Frontal cortex (tissue), 4 donors: ENCODE data around the gene SMPD2. TPM values are rescaled to one million over a fixed set of nuclear protein-coding genes. Genes with fewer than 3 reads are reported as not detected.

Experiments used
- DNase-seq, 2 donors: peaks; one replicate each; pipeline ENCODE4 v3.0.0; 2012; ENCODE audit warnings: low spot score in 2 of 2
- FAIRE-seq: peaks from 2 replicates; lab custom pipeline; 2012; peaks lifted over from hg19 to GRCh38; lab: Jason Lieb, UNC
- total RNA-seq: library from RNA; depleted of rRNA; stranded (reverse); fragments of >200 nt; gene quantifications from one replicate; pipeline ENCODE4 v1.2.3, GENCODE V29; 2014
- donor health status: control.
- donor health status: control.
- donor health status: control.

Gene SMPD2
- total RNA-seq, 1 donor from 2014 or later = 4.9 TPM

- DNase-seq (no peak), FAIRE-seq (no peak)
These were observed 4.9 kb downstream of the SMPD2 start for GRCh38 chr6:109445382-109445781.

GRCh38 chr6:109446072-109446471 is 5.5 kb downstream of the SMPD2 start:
- DNase-seq (no peak), FAIRE-seq (no peak)

DNA sequence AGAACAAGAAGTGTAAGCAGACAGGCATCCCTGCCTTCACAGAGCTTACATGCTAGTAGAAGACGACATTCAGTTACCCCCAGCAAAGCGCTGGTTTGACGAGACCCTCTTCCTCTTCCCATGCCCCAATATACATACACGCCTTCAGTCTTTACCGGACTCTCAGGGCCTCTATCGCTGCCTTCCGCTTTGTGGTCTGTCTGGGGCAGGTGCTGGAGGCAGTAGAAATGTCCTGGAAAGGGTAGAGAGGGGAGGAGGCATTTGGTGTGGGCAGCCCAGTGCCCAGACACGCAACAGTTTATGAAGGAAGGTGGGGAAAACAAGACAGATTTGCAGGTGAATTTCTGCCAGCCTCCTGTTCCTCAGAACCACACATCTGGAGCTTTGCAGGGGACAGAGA is 6.0 kb downstream of the SMPD2 start:
- DNase-seq (no peak), FAIRE-seq (no peak)

- DNase-seq (no peak), FAIRE-seq (no peak)
These were observed 6.6 kb downstream of the SMPD2 start for GRCh38 chr6:109447087-109447486.

DNA sequence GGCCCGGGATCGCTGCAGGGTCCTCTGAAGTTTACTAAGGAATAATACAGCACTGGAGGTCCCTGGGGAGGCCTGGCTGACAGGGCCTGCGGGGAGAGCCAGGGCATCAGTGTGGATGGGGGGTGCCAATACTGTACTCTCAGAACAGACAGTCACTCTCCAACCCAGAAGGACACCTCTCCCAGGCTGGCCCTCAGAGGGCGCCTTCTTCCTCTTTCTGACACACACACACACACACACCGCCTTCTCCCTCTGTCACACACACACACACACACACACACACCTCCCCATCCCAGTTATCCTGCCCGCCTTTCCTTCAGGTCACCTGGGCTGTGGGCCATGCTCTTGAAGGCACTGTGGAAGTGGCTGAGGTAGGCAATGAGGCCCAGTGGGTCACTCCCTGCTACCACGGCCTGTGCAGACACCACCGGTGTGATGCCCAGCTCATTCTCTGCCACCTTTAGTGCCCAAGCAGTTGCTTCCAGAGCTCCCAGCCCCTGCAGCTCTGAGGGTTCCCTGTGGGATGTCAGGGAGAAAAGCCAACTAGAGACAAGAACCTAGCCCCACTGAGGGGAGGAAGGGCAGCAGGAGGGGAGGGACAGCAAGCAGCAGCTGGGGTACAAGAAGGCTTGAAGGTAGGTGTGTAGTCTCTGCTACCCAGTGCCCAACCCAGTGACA is 7.5 kb downstream of the SMPD2 start:
- DNase-seq (no peak), FAIRE-seq (no peak)

- DNase-seq (no peak), FAIRE-seq (no peak)
These were observed 8.1 kb downstream of the SMPD2 start for GRCh38 chr6:109448615-109449014.

DNA sequence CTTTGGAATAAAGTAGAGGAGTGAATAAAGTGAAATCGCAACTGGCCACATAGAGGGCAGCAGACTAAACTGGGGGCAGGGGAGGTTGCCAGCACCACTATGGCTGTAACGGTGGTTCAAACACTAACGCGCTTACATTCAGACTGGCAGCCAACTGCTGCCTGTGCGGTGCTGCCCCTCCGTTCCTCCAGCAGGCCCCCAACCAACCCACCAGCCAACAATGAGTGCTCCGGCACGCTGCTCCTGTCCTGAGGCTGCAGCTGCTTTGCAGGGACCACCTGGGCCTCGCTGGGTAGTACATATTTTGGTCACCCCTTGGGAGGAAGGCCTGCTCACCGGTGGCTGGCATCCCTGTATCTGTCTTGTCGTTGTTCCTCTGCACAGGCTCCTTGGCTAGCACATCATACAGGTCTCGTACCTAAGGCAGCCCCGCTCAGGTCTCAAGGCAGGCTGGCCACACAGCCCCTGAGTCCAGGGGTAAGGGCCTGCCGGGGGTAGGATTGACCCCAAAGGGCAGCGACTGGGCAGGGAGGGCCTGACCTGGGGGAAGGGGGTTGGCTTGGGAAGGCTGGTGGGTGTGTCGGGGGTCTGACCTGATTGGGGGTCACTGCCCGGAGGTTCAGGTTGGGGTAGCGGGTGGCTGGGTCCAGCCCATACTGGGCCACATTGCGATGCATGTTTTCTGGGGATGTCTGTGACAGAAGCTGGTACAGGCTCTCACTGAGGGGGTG is 8.7 kb downstream of the SMPD2 start:
- FAIRE-seq = no peak
- DNase-seq = no peak

GRCh38 chr6:109449795-109450673 is 9.5 kb downstream of the SMPD2 start:
- no peak for FAIRE-seq
- DNase-seq = no peak

- DNase-seq (no peak), FAIRE-seq (no peak)
These were observed 10.3 kb downstream of the SMPD2 start for GRCh38 chr6:109450801-109451200.

DNA sequence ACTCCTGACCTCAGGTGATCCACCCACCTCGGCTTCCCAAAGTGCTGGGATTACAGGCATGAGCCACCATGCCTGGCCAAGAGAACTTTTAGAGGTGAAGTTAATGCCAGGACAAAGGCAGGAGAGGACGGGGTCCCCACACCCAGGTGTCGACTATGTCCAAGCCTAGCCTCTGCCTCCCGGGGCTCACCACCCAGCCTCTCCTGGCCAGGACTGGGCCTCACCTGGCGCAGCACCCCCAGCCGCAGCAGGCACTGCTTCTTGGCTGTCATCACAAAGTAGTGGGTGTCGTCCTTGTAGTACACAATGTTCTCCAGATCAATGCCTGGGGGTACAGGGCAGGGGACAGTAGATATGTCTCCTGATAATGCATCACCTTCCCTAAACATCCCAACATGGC is 10.9 kb downstream of the SMPD2 start:
- no peak for FAIRE-seq
- DNase-seq = no peak

DNA sequence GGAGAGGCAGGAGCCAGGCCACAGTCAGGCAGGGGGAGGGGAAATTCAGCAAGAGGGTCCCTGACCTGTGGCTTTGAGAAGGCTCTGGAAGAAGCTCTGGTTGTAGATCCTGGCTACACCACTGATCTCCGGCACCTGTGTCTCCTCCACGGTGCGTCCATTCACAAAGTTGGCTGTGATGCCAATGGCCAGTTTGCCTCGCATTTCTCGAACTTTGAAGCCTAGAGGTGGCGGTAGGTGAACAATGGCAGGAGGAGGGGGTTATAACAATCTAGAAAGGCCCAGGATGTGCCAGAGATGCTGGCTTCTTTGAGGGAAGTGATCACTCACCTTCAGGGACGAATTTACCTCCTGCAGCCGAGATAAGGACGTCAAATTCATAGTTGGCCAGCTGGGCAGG is 11.7 kb downstream of the SMPD2 start:
- DNase-seq = no peak
- FAIRE-seq = no peak

- DNase-seq = no peak
- no peak for FAIRE-seq
These were observed 12.6 kb downstream of the SMPD2 start for GRCh38 chr6:109453156-109453555.

DNA sequence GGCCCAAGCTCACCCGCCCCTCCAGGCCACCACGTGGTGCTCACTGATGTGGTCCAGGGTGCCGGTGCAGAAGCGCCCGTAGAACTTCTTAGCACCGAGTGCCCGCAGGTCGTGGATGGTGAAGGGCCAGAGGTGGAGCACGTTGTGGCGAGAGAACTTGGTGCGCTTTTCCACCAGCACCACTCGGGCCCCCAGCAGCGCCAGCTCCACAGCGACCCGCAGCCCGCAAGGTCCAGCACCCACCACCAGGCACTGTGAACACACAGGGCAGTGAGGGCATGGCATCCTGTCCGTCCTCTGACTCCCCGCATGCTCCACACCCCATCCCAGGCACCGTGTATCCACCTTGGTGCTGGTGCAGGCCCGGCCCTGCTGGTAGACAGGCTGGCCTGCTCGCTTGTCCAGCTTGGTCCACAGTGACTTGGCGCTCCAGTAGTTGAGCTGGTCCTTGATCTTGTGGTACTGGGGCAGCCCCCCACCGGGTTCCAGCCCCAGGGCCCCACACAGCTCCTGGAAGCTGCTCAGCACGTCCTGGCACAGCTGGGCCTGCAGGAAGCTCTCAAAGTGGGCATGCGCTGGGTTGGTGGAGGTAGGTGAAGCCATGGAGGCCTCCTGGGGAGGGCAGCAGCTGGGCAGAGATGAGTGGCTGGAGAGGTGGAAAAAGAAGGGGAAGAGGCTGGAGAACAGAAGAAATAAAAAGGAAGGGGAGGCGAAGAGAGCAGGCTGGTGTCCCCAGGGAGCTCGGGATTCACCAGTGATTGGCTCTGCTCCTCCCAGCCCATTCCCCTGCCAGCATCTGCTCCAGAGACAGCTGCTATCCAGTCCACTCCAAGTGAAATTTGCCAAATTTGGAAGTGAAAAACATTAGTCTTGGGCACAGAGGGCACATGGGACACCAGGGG is 13.3 kb downstream of the SMPD2 start:
- DNase-seq (peak in 1 of 2 donors; percentile 47), FAIRE-seq (no peak)

GRCh38 chr6:109454496-109455436 is 14.2 kb downstream of the SMPD2 start:
- DNase-seq (peak in 1 of 2 donors; percentile 48), FAIRE-seq (no peak)

- FAIRE-seq (no peak), DNase-seq (peak; percentile 71 to 72)
These were observed 15.1 kb downstream of the SMPD2 start, which contains the start of gene MICAL1 for GRCh38 chr6:109455437-109456110. MICAL1 (minus strand) TSS chr6:109455772; CDS start chr6:109454196, 1,576 bp downstream.

GRCh38 chr6:109456111-109456583 is 15.6 kb downstream of the SMPD2 start:
- DNase-seq (no peak), FAIRE-seq (no peak)

GRCh38 chr6:109456710-109457561 is 16.4 kb downstream of the SMPD2 start:
- no peak for DNase-seq
- no peak for FAIRE-seq
